ENCODE results near the gene ID3.
"Not testable (repeated sequence)": the region's sequence is repeated elsewhere in the genome, so short reads cannot be mapped to it uniquely, and the experiment has no call there.

Gene ID3

DNA sequence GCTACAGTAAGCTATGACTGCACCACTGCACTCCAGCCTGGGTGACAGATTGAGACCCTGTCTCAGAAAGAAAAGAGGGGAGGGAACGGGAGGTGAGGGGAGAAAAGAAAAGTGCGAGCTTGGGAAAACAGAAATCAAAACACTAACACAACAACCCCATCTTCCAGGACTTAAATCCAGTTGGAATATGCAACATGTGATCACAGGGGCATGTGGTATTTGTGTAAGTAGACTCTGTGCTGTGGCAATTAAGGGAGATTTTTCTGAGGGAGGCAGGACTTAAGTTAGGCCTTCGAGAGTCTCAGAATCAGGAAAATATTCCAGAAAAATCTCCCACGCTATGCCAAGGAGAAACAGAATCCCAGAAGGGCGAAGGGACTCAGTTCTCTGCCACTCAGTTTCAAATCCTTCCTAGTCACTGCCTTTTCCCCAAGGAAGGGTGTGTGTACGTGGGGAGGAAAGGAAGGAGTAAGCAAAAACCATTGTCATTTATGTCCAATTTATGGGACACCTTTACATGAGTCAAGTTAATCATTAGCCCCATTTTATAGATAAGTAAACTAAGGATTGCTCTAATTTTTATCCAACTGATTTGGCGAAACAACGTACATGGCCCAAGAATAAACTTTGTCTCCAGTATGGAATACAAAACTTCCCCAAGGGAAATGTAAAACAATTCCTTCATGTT lies 12.3 kb downstream of the ID3 start:
- DNase-seq, result no peak

DNA sequence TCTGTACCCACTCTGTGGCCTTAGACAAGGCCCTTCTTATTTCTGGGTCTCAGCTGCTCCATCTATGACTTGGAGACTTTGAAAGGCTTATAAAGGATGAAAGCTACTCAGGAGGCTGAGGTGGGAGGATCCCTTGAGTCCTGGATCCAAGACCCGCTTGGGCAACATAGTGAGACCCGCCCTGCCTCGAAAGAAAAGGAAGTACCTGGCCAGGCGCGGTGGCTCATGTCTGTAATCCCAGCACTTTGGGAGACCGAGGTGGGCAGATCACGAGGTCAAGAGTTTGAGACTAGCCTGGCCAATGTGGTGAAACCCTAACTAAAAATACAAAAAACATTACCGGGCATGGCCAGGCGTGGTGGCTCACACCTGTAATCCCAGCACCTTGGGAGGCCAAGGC lies 13.4 kb downstream of the ID3 start:
- DNase-seq, result no peak

DNA sequence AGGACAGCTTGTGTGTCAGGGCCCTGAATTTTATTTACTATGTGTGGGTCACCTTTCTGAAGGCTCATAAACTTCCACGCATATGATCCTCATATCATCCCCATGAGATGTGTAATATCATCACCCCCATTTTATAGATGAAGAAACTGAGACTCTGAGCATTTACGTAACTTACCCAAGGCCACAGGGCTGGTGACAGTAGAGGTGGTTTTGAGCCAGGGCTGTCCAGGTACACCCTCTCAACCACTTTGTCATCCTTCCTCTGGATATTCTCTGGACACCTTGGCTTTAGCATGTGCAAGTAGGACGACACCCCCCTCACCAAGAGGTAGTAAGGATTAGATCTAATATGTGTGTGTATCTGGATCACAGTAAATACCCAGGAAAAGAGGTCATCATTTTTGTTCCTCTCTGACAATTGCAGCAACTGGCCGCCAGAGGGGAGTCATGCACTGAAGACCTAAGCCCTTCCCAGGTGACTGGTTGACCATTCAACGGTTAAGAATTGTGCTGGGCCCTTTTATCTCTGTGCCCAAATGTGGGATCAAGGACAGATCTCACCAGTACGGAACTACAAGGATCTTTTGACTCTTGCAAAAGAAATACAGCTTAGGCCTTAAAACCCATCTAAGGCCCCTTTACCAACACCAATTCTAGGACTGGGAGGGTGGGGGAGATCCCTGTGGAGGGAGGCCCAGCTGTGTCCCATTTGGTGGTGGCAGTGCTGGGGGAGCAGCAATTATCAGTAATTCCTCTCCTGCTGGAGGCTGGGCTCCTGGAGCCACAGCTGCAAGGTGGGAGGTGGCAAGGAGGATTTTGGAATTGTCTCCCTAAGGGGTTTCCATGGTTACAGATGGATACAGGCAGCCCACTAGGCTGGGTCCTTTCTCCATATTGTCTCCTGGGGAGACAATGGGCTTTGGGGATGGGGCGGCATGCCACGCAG lies 14.6 kb downstream of the ID3 start:
- DNase-seq, result peak; percentile 74

DNA sequence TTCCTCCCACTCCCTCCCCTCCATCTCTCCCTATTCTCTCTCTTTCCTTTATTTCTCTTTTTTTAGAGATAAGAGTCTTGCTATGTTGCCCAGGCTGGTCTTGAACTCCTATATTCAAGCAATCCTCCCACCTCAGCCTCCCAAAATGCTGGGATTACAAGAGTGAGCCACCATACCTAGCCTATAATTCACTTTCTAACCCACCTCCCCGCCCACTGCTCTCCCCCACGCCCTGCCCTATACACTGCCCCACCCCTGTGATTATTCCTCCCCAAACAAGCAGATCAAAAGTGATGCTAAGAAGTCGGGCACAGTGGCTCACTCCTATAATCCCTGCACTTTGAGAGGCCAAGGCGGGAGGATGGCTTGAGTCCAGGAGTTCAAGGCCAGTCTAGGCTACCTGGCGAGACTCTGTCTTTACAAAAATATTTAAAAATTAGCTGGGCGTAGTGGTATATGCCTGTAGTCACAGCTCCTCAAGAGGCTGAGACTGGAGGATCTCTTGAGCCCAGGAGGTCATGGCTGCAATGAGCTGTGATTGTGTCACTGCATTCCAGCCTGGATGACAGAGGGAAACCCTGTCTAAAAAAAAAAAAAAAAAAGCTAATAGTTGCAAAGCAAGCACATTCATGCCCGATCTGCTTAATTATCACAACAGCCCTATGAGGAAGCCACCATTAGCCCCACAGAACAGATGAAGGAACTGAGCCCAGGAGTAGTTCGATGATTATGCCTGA lies 15.4 kb downstream of the ID3 start:
- DNase-seq, result no peak

DNA sequence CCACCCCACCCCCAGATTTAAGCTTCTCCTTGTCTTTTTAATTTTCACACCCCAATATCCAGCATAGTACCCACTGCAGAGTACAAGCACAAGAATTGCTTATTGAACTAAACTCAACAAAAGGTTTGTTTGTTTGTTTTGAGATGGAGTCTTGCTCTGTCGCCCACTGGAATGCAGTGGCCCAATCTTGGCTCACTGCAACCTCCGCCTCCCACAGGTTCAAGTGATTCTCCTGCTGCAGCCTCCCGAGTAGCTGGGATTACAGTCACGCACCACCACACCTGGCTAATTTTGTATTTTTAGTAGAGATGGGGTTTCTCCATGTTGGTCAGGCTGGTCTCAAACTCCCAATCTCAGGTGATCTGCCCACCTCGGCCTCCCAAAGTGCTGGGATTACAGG lies 16.4 kb downstream of the ID3 start:
- not testable (repeated sequence) for DNase-seq

DNA sequence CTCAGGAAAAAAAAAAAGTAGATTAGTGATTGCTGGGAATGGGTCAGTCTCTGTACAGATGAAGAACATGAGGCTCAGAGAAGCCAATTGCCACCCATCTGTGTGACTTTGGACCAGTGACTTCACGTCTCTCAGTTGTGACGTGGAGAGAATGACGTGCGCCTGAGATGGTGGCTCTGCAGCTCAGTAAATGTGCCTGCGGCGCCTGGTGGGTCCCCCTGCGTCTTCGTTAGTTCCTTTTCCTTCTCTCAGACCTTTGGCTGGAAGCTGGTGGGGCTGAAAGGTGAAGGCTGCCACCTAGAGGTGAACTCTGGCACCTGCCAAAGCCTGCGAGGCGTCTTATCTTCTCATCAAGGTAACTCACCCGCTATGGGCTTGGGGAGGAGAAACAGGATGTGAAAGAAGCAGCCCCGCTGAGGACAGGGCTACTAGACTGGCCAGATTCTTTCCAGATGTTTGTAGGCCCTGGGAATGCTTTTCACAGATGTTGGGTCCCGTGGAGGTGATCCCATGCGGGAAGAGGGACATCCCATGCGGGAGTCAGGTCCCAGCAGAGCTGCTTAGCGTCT lies 19.5 kb downstream of the ID3 start:
- DNase-seq, result peak; percentile 89

DNA sequence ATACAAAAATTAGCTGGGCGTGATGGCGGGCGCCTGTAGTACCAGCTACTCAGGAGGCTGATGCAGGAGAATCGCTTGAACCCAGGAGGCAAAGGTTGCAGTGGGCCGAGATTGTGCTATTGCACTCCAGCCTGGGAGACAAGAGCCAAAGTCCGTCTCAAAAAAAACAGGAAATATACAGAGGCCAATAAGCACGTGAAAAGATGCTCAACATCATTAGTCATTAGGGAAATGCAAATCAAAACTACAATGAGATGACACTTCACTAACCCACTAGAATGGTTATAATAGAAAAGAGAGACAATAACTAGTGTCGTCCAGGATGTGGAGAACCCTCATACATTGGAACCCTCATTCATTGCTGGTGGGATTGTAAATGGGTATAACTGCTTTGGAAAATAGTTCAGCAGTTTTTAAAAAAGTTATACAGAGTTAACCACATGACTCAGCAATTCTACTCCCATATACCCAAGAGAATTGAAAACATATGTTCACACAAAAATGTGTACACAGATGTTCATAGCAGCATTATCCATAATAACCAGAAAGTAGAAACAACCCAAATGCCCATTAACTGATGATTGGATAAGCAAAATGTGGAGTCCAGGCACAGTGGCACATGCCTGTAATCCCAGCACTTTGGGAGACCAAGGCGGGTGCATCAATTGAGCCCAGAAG lies 21.9 kb downstream of the ID3 start:
- no peak for DNase-seq

DNA sequence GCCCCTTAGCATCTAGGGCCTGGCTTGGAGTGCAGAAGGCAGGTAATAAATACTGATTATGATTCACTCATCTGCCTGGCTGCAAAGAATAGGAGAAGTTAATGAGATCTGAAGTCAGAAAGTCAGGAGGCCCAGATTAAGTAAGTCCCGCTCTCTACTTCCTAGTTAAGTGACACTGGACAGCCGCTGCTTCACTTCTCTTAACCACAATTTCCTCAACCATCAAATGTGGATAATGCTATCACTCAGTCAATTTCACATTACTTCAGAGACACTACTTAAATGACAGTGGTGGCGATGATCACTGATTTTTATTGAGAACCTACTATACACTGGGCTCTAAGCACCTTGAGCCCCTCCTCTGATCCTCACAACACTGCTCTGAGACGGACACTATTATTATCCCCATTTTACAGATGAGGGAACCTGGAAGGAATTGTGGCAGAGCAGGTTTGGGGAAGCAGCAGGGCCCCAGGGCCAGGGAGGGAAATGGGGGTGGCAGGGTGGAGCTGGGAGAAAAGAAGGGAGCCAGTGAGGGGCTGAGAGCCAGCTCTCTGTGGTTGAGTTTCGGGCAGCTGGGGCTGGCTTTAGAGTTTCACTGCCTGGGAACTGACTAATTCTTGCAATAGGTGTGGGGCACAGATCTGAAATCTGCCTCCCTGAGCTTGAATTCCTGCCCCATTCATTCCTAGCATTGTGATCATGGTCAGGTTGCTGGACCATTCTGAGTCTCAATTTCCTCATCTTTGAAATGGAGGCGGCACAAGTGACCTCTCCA lies 25.9 kb downstream of the ID3 start:
- DNase-seq, result no peak

DNA sequence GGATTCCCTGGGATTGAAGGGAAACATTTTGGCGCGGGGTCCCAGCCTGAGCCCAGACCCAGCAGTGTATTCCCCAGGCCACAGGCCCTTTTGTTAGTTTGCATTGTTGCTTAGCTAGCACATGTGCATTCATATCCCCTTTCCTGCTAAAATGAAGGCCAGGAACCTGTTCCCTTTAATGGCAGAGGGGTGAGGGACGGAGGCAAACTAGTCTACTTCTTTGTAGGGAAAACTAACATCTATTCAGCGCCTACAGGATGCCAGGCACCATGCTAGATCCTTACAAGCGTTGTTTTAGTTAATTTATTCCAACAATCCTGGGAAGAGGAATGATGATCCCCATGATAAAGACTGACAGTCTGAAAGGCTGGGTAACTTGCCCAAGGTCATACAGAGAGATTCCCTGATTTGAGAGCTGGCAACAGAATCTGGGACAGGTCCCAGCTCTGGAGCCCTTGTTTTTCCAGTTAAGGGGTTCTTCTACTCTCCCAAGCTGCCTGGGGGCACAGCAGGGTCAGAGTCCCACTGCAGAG lies 27.7 kb downstream of the ID3 start:
- DNase-seq, result no peak

DNA sequence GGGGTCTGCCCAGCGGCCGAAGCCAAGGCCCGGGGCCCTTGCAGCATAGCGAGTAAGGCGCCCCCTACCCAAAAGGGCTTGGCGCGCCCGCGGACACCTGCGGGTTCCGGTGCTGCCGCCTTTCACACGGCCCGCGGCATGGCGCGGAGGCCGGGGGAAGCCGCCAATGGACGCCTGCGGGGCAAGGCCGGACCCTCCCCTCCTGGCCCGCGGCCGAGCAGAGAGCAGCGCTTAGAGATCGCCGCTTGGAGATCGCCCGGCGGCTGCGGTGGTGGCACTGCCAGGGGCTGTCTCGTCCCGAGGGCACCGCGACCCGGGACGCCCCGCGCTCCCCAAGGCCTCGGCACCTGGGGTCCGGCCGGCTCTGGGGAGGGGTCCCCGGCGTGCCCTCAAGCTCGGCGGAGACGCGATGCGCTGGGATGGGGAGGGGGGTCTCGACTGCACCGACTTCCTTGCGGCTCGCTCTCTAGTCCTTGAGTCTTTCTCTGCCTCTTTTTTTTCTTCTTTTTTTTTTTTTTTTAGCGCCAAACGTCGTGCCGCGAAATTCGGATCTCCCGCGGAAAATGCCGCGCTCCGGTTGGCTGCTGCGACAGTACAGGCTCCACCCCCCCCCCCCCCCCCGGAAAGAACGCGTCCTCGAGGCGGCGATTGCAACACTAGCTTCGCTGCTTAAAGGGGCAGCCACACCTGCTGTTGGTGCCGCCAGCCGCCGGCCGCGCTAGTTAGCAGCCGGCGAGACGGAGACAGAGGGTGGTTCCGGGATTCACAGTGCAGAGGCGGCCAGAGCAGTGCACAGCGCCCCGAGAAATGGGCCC lies 28.3 kb downstream of the ID3 start, which contains the start of gene E2F2:
E2F2 (minus strand) TSS at position 487 of the 815 bp plus-strand sequence; CDS start at position 47, 440 bp downstream.
- peak; percentile 89 for DNase-seq

DNA sequence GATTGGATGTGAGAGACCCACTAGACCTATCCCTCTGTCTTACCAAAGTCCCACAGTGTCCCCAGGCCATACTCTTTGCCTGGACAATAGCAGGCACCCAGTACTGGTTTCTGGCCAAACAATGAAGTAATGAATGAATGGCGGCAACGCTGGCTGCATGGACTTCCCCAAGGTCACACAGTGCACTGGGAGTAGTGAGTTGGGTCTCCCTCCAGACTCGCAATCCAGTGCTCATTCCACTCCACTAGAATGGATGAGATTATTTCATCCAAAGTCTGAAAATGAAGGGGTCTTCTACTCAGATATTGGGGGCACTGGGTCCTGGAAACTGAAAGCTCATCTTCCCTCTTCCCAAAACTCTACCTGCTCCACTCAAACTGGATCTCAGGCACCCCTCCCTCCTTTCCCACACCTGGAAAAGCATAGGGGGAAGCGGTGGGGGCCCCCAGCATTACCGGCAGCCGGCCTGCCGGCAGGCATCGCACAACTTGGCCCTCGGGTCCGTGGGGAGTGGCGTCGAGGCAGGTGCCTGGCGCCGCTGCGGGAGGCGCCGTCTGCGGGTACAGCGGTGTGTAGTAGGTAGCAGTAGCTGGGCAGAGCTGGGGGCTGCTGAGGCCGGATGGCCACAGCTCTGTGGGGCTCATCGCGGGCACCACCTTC lies 29.1 kb downstream of the ID3 start:
- no peak for DNase-seq

DNA sequence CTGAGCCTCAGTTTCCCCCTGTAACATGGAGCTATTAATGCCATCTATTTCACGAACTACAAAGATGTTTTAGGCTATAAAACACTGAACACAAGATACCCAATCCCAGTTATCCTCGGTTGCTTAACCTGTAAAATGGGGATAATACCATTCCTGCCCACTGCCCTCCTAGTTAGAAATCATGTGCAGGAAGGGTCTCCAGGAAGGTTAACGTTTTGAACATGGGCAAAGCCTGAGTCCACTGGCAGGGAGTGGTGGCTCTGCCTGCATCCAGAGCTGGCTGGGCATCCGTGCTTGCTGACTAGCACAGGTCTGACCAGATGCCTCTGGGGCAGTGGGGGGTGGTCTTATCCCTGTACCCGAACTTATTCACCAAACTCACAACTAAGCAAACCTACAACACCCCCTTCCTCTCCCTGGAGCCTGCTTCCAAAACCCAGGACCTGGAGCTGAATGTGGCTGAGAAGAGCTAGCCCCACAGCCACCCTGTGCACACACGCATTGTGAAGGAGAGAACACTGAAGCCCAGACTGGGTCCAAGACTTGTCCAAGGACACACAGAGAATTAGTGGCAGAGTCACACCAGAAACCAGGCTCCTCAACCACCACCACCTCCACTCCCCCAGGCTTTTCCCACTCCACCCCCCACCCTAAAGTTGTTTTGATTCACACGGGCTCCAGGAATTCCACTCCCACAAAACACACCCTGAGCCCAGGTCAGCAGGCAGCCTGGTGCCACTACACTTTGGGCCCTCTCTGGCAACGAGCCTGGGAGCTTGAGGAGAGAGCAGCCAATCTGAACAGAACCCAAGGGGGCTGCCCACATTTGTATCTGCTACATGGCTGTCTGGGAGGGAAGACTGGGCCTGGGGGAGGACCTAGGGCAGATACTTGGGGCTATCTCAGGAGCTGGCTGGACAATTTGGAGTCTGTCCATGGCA lies 29.9 kb downstream of the ID3 start:
- DNase-seq, result no peak

DNA sequence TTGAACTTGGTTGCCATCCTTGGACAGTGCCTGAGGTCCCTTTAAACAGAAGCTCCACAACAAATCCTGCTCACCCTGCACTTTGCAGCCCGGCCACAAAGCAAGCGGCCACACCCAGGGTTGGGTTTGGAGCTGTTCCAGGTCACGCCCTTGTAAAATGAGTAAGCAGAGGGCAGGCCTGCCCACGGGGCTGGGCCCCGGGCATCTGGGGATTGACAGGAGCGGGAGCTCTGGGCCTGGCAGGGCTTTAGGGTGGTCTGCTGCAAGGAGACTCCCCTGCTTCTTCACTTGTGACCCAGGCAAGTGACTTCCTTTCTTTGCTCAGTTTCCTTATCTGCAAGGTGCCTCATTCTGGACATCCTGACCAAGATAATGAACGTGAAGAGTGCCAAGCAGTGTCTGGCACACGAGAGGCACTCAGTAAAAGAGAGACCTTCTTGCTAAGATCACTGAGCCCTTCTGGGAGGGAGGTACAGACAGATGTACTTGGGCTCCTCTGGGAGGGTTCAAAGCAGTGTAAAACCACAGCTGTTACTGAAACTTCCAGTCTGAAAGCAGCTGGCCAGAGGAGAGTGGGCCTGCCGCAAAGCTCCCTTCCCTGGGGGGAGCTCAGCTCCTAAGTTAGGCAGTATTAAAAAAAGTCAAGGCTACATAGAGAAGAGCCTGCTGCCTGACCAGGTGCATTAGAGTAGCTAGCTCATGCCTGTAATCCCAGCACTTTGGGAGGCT lies 30.9 kb downstream of the ID3 start:
- peak; percentile 86 for DNase-seq

DNA sequence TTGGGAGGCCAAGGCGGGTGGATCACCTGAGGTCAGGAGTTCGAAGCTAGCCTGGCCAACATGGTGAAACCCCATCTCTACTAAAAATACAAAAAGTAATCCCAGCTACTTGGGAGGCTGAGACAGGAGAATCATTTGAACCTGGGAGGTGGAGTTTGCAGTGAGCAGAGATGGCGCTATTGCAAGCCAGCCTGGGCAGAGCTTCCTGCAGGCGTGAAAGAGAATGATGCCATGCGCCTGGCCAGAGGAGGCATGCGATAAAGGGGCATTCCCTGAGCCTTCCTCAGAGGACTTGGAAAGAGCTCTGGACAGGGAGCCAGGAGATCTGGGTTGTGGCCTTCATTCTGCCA lies 31.4 kb downstream of the ID3 start:
- DNase-seq, result no peak

DNA sequence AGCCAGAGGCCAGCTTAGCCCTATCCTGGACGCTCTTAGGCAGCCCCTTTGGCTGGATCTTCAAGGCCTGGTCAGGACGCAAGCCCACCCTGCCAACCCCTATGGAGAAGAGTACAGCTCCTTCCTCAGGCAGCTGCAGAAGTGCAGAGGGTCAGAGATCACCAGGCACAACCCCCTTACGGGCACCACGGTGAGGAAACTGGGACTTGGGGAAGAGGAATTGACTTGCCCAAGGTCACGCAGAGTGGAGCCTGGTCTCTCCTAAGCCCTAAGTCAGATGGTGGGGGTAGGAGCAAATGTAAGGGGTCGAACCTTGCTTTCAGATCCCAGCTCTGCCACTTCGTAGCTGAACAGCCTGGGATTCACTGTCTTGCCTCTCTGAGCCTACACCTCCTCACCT lies 31.9 kb downstream of the ID3 start:
- DNase-seq, result no peak

DNA sequence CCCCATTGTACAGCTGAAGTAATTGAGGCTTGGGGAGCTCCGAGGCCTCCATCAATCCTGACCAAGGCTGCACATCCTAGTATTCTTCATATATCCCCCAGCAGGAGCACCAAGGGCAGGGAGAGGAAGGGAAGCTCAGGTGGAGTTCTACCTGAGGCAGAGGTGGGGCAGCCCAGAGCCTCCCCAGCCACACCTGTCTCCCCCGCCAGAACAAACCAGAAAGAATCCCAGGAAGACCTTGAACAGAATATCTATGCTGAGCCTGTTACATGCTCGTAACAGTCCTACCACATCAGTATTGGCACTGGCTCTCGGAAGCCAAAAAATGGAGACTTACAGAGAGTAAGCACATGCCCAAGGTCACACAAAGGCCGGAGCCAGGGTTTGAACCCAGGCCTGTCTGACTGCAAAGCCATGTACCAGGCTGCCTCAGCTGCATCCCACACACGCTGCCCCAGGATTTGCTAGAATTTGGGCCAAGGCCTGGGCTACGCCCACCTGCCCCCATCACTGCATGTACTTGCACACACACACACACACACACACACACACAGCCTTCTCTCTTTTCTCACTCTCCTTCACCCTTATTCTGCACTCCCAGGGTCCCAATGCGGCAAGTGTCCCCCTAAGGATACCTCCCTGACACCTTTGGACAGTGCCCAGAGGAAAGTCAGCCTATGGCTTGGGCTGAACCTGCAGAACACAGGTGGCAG lies 32.8 kb downstream of the ID3 start:
- no peak for DNase-seq

DNA sequence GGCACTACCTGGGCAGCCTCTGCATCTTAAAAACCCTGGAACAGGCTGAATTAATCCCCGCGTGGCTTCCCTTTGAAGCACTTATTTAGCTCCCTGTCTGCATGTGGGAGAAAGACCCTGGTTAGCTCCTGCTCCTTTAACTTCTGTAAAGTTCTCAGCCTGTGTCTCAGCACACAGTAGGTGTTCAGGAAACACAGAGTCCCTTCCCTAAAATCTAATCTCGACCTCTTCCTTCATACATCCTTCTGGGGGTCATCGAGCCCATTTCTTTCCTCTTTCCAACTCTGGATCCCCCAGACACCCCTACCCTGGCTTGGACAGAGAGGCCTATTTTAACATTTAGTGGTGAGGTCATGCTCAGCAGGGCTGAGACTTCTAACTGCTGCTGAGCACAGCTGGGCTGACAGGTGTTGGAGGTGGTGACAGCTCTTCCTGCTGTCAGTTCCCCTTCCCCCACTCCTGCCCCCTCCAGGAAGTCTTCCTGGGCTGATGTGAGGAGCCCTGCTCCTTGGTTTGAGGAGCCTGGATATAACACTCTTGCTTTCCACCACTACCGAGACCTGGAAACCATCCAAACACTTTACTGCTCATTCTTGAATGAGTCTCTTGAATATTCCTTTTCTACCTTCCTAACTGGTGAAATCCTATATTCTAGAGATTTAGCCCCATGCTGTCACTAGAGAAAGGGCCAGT lies 33.6 kb downstream of the ID3 start:
- DNase-seq, result no peak

Measured in NCI-H510A treated with DMSO at 0.1 percent for 48 hours (cell line).